ENCODE data around the gene ENTPD8.
"Not testable (repeated sequence)": the region's sequence is repeated elsewhere in the genome, so short reads cannot be mapped to it uniquely, and the experiment has no call there.

Gene ENTPD8

DNA sequence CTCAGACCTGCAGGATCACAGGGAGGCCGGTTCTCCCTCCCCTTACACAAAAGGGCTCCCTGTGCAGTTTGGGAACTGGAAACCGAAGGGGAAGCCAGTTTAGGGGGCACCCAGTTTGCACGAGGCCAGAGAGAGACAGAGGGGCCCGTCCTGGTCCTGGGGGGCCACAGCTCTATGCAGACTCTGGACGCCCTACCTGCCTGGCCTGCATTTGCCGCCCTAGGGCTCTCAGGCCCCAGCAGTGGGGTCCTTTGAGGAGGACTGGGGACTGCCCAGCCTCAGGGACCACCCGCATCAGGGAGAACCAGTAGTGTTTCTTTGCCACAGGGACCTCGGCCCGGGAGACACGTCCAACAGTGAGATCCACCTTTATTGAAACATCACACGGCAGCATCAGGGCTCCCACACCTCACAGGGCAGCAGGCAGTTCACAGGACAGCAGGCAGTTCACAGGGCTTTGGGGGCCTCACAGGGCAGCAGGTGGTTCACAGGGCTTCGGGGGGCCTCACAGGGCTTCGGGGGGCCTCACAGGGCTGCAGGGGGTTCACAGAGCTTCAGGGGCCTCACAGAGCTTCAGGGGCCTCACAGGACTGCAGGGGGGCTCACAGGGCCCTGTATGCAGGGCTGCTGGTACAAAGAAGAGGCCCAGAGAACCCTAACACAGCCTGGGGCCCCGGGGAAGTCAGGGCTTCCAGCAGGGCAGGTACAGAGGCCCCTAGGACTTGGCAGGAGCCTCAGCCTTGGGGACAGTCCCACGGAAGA, 18.6 kb upstream of the ENTPD8 start:
- no peak for DNase-seq (ENCODE audit: low read depth in 2 of 2, low spot score in 1 of 2)

DNA sequence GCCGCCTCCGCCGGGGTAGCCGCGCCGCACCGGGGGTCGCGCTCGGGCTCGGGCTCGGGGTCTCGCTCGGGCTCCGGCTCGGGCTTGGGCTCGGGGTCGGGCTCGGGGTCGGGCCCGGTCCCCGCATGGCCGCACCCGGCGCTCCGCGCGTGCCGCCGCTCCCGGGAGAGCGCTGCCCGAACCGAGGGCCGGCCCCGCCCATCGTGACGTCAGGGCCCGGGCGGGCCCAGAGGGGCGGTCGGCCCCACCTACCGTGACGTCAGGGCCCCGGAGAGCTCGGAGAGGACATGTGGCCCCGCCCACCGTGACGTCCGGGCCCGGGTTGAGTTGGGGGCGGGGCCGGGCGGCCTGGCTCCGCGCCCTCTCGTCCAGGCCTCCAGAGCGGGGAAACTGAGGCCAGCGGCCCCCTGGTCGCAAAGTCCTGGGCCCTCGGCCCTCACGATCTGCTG, 18.0 kb upstream of the ENTPD8 start, which contains the start of gene NSMF:
TSS of gene NSMF (minus strand) at position 183 of the 449 bp plus-strand sequence. CDS start 232 bp downstream, outside the sequence.
- peak; percentile 86 to 92 for DNase-seq (ENCODE audit: low read depth in 2 of 2, low spot score in 1 of 2)

DNA sequence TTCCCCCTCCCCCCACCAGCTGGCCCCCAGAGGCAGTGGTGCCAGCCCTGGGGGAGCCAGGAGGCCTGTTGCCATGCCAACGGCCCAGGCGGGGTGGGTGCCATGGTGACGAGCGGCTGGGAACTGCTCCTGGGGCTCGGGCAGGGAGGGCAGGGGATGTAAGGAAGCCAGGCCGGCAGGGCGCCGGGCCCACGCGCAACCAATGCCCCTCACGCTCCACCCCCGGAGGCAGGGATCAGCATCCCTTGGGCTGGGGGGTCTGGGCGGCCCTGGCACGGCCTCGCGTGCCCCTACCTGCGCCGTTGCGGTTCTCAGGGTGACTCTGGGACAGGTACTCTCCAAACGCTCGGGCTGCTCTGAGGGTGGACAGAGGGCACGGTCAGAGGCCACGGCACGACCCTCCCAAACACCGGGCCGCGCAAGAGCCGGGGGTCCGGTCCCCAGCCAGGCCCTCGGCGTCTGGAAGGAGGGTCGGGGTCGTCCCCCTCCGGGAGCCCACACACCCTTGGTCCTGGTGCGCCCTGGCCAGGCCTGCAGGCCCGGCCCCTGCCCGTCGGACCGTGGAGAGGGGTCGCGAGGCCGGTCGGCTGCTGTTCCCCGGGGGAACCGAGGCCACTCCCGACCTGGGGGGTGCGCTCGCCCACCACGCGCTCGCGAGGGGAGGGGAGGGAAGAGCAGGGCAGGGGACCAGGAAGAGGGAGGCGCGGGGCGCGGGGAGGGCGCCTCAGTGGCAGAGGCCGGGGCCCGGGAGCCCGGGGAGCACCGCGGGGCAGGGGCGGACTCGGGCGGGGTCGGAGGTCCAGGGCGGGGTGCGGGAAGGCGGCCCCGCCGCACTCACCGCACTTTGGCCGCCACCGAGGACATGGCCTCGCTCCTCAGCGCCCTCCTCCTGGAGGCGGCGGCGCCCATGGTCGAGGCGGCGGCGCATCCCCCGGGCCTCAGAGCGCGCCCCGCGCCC, 17.3 kb upstream of the ENTPD8 start:
- no peak for DNase-seq (ENCODE audit: low read depth in 2 of 2, low spot score in 1 of 2)

DNA sequence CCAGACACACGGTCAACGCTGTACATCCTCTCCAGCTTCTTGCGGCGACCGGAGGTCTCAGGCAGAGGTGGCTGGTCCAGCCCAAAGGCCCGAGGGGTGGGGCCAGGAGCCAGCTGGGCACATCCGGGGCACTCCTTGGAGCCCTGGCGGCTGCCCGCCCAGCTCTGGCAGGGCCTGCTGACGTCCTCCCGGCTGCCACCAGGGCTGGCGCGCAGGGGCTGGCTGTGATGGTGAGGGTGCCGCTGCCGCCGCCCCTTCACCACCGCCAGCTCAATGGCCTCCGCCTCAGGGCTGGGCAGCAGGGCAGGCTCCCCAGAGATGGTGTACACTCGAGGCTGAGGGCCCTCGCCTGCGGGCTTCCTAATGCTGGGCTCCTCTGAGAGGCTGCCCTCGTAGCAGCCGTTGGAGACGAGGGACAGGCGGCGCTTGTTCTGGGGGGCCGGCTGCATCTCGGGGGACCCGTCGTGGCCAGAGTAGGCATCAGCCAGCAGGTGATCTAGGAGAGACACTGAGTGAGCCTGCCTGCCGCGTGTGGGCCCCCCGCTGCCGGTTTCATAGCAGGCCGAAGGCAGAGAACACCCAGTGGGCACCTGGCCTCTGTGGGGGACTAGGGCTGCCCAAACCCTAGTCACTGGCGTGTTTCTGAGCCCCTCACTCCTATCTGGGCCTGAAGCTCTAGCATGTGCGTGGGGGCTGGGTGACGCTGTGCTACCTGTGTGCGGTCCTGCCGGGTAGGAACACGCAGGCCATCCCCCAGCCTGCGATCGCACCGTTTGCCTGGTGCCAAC, 16.4 kb upstream of the ENTPD8 start:
- no peak for DNase-seq (ENCODE audit: low read depth in 2 of 2, low spot score in 1 of 2)

DNA sequence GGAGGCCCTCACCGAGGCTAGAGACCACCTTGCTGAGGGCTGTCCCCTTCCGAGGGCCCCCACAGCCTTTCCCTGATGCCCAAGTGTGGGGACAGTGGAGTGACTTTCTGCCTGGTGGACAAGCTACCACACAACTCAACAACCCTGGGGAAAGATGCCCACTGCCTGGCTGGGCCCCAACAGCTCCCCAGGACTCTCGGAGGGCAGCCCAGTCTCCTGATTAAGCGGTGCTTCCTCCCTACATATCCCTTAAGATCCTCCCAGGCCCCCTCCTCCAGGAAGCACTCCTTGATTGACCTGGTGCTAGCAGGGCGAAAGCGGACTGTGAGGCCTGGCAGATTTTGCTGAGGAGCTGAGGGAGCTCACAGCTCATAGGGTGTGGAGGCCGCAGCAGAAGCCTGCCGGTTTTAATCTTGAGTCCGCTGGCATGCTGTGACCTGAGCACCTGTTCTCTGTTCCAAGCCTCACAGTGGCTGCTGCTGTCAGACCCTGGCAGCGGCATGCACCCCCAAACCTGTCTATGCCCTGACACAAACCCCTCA, 15.8 kb upstream of the ENTPD8 start:
- no peak for DNase-seq (ENCODE audit: low read depth in 2 of 2, low spot score in 1 of 2)

DNA sequence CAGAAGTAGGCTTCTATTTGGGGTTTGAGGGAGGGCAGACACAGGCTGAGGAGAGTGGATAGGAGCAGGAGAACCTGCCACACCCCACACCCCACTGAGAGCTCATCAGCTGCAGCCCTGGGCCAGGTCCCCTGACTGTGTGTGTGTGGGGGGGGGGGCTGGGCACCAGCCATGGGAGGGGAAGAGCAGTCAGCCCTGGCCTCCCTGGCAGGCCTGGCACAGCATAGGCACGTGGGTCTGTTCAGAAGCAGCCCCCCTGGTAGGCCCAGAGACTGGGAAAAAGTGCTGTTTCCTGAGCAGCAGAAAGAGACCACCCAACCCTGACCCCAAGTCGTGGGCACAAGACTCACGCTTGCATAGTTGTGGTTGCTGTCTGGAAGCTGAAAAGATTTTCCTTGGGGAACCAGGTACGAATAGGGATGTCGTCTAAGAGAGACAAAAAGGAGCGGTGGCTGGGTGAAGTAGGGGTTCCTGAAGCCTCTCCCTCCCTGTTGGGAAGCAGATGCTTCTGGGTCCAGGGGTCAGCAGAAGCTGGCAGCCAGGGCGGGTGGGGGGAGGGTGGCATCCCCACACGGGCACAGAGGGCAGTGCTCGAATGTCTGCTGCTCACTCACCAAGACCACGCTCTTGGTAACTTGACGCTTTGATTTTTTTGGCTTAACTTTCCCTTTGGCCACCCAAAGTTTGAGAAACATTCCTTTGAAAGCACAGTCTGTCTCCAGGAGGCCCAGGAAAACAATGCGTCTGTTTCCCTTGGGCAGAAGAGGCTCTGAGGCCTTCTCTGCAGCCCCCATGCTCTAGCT, 15.1 kb upstream of the ENTPD8 start:
- DNase-seq (ENCODE audit: low read depth in 2 of 2, low spot score in 1 of 2), result no peak

DNA sequence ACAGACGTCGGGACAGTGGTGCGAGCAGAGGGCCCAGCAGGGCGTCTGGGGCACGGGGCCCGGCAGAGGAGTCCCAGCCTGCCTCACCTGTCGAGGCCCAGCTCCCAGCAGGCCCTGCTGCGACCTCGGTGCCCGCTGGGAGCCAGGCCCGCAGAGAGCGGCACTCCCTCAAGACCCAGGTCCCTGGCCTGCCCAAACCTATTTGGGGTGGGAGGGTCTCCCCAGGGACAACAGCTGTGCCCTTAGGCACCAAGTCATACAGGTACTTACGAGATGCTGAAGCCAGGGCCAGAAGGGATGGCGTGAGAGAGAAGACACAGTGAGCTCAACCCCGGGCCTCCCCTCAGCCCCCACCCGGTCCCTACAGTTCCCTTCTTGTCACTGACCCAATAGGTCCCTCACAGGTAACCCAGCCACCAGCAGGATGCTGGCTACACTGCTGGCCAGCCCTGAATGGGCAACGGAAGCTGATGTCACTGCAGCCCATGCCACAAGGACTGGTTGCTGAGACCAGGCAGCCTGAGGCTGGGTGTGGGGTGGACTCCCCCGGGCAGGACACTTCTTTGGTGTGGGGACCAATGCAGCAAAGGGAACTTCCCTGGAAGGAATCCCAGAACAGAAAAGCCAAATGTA, 14.3 kb upstream of the ENTPD8 start:
- DNase-seq (ENCODE audit: low read depth in 2 of 2, low spot score in 1 of 2), result no peak

DNA sequence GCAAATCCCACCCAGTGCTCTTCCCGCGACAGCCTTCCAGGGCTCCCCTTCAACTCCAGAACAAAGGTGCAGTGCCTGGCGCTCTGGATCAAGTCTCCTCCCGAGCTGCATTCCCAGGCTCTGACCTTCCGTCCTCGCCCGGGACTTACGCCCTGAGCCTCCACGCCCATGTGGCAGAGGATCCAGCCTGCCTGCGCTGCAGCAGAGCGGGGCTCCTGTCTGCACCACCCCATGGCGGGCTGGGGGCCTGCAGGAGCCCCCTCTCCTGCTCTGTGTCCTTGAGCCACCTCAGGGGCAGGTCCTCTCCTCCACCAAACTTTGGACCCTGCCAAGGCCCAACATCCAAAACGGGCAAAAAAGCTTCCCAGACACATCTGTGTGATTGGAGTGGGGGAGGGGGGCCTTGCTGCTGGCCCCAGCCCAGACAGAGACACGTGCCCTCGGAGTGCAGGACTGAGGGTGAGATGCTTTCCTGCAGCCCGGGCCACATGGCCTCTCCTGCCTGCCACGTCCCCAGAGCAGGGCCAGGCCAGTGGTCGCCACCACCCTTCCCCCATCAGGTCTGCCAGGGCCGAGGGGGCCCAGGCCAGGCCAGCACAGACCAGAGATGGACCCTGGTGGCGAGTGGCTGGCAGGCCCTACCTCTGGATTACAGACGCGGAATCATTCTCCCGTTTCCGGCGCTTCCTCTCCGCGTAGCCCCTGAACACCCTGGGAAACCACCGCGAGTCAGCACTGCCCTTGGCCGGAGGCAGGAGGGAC, 13.6 kb upstream of the ENTPD8 start:
- no peak for DNase-seq (ENCODE audit: low read depth in 2 of 2, low spot score in 1 of 2)

DNA sequence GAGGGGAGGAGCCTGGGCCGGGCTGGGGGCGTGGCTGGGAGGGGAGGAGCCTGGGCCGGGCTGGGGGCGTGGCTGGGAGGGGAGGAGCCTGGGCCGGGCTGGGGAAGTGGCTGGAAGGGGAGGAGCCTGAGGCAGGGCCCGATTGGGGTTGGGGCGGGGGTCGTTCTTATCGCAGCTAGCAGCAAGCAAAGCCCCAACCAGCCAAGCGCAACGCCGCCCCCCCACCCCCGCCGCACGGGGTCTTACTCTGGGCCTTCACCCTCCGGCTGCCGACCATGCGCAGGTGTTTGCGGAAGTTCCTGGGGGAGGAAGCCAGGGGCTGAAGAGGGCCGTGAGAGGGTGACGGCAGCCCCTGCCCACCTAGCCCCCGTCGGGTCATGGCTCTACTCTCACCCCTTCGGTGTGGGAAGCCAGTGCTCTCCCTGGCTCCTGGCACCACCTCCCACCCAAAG, 13.0 kb upstream of the ENTPD8 start:
- no peak for DNase-seq (ENCODE audit: low read depth in 2 of 2, low spot score in 1 of 2)

DNA sequence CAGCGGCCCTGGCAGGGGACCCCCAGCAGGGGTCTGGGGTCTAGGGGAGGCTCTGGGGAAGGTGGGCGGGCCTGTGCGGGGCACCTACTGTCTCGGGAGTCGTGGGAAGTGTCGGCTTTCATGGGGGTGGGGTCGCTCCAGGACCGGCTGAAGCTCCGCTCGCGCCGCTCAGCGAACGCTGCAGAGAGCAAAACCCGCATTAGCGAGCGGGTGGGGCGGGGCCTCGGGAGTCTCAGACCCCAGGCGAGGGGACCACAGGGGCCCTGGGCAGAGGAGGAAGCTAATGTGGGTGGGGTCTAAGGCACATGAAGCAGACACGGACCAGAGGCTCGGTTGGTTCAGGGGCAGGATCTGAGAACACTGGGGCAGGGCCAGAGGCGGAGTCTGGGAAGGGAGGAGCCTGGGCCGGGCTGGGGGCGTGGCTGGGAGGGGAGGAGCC, 12.5 kb upstream of the ENTPD8 start:
- DNase-seq (ENCODE audit: low read depth in 2 of 2, low spot score in 1 of 2), result no peak

DNA sequence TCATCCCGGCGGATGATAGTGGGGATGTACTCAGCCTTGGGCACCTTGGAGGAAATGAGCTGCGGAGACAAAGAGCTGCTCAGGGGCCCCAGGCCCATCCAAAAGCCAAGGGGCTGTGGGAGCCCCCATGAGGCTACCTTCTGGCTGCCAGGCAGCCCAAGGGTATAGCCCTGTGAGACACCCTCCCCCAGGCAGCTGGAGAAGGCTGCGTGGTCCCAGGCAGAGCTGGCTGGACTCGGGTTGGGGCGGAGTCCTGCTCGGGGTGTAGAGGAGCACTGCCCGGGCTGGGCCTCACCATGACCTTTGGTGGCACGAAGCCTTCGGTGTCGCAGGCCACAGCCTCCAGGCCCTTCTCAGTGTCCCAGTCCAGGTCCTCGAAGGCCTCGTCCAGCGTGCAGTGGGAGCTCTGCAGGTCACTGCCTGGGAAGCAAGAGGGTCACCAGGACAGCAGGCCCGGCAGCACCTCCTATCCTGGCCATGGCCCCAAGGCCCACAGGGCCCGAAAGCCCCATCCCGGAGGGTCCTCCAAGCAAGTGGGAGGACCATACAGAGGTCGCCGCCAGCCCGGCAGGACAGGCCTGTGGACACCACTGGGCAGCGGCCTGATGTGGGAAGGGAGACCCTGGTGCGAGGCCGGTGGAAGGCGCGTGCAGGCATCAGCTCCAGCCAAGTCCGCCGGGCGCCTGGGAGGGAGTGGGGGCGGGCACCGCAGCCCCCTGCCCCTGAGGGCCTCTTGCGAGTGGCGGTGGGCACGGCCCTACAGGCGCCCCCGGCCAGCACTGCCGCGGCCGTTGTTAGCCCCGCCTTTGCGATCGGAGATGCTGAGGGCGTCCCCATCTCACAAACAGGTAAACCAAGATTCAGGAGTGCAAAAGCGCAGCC, 11.8 kb upstream of the ENTPD8 start:
- DNase-seq (ENCODE audit: low read depth in 2 of 2, low spot score in 1 of 2), result no peak

DNA sequence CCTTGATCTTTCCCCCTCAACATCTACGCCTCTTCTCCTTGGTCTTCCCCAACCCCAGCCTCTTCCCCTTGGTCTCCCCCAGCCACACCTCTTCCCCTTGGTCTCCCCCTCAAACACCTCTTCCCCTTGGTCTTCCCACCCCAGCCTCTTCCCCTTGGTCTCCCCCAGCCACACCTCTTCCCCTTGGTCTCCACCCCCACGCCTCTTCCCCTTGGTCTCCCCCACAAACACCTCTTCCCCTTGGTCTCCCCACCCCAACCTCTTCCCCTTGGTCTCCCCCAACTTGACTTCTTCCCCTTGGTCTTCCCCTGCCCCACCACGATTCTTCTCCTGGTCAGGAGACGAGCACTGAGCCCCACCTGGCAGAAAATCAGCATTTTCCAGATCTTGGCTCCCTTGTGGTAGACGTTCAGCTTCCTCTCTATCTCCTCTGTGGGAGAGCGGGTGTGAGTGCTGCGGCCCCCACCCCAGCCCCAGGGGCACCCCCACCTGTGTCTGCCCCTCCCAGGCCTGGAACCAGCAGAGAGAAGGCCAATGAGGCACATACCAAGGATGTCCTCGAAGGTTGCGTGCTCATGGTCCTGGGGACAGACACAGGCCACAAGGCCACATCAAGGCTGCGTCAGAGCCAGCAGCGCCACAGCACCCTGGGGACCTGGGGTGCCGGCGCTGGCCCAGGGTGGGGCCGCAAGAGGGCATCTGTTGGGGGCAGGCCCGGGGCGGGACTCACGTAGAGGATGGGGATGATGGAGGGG, 11.0 kb upstream of the ENTPD8 start:
- no peak for DNase-seq (ENCODE audit: low read depth in 2 of 2, low spot score in 1 of 2)

DNA sequence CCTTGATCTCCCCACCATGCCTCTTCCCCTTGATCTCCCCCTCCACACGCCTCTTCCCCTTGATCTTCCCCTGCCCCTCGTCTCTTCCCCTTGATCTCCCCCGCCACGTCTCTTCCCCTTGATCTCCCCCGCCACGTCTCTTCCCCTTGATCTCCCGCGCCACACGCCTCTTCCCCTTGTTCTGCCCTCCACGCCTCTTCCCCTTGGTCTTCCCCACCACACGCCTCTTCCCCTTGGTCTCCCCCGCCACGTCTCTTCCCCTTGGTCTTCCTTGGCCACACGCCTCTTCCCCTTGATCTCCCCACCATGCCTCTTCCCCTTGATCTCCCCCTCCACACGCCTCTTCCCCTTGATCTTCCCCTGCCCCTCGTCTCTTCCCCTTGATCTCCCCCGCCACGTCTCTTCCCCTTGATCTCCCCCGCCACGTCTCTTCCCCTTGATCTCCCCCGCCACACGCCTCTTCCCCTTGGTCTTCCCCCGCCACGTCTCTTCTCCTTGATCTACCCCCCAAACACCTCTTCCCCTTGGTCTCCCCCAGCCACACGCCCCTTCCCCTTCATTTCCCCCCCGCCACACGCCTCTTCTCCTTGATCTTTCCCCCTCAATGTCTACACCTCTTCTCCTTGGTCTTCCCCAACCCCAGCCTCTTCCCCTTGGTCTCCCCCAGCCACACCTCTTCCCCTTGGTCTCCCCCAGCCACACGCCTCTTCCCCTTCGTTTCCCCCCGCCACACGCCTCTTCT, 10.3 kb upstream of the ENTPD8 start:
- not testable (repeated sequence) for DNase-seq (ENCODE audit: low read depth in 2 of 2, low spot score in 1 of 2)

DNA sequence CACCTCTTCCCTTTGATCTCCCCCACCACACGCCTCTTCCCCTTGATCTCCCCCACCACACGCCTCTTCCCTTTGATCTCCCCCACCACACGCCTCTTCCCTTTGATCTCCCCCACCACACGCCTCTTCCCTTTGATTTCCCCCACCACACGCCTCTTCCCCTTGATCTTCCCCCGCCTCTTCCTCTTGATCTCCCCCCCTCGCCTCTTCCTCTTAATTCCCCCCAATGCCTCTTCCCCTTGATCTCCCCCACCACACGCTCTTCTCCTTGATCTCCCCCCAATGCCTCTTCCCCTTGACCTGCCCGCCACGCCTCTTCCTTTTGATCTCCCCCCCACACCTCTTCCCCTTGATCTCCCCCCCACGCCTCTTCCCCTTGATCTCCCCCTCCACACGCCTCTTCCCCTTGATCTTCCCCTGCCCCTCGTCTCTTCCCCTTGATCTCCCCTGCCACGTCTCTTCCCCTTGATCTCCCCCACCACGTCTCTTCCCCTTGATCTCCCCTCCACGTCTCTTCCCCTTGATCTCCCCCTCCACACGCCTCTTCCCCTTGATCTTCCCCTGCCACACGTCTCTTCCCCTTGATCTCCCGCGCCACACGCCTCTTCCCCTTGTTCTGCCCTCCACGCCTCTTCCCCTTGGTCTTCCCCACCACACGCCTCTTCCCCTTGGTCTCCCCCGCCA, 9.5 kb upstream of the ENTPD8 start:
- peak in 1 of 2 donors; percentile 17 for DNase-seq (ENCODE audit: low read depth in 2 of 2, low spot score in 1 of 2)

DNA sequence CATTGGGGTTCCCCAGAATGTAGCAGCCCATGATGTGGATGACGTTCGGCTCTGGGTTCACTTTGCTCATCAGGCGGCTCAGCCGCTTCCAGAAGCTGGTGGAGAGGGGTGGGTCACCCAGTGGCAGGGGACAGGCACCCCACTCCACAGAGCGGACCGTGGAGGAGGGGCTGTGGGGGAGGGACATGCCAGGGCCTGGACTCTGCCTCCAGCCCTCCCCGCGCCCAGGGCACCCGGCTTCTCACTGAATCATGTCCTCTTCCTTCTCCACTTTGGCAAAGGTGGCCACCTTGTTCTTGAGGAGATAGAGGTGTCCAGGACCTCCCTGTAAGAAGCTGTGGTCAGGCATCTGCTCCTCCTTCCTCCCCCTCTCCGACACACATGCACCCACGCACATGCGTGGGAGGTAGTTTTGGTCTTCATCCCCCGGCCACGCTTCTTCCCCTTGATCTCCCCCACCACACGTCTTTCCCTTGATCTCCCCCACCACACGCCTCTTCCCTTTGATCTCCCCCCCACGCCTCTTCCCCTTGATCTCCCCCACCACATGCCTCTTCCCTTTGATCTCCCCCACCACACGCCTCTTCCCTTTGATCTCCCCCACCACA, 8.9 kb upstream of the ENTPD8 start:
- peak in 1 of 2 donors; percentile 24 for DNase-seq (ENCODE audit: low read depth in 2 of 2, low spot score in 1 of 2)

Data from stimulated activated CD8-positive, alpha-beta memory T cell treated with anti-CD3 and anti-CD28 coated beads, Interleukin-4, amount 100 ng/mL, for 1 hour (primary cell).